Astrocyte of the hippocampus (primary cell): ENCODE results near the gene TRMT2A.

Experiments used
- DNase-seq: peaks from one replicate; pipeline ENCODE4 v3.0.0; 2011; ENCODE audit warnings: low read depth, low spot score

The TRMT2A gene

DNA sequence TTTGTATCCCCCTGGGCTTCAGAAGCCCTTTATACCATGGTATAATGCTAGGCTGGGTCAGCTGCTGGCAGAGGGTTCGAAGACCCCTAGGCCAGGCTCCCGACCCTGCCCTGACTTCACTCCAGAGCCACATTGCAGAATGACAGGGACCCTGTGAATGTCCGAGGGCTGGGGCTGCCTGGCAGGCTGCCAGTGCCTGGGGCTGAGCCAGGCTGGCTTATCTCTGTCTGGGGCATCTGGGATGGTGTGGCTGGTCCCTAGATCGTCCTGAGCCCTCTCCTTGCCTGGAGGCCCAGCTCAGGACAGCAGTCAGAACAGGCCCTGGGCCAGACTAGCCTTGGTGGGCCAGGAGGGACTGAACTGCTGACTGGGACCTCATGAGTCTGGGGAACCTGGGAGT, 18.2 kb upstream of the TRMT2A start:
- no peak for DNase-seq

DNA sequence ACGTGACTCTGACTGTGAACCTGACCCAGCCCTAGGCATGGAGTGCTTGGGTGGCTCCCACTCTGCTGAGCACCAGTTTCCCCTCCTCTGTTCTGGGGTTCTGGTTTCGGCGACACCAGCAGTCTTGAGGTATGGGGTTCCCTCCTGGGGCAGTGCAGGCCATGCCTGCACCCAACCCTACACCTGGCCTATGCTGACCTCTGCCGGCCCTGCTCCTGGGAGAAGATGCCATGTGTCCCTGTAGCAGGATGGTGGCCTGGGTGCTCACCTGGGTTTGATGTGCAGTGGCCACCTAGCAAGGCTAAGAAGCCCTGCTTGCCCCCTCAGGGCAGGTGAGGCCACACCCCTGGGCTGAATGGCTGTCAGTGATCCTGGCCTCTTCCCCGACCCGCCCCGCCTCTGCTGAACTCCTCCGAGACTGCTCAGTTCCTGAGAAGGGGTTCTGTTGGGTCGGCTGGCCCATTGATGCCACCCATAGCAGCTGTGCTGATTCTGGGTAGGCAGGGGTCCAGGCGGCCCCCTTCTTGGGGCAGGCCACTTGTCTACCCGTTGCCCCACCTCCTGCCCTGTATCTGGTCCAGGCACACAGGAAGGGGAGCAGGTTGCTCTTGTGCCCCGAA, 17.0 kb upstream of the TRMT2A start:
- DNase-seq, result no peak

DNA sequence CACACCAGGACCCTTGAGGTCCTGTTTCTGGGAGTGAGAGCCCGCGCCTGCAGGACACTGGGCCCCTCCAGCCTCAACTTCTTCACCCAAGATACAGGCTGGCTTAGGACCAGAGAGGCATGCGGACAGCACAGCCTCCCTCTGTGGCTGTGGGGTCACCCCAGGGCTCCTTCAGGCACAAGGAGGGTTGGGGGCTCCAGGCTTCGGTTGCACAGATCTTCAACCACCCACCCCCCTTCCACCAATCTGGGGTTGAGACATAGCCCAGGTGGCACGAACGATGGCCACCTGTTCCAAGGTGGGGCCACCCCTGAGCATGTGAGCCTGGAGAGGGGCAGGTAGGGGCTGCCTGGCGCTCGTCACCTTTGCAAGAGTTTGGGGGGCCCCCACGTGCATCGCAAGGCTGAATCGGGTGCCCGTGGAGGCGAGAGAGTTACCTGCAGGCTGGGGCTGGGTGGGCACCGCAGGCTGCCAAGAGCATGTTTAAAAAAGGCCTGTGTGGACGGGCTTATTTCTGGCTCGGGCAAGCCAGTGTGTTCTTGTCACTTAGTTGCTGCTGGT, 15.7 kb upstream of the TRMT2A start:
- no peak for DNase-seq

DNA sequence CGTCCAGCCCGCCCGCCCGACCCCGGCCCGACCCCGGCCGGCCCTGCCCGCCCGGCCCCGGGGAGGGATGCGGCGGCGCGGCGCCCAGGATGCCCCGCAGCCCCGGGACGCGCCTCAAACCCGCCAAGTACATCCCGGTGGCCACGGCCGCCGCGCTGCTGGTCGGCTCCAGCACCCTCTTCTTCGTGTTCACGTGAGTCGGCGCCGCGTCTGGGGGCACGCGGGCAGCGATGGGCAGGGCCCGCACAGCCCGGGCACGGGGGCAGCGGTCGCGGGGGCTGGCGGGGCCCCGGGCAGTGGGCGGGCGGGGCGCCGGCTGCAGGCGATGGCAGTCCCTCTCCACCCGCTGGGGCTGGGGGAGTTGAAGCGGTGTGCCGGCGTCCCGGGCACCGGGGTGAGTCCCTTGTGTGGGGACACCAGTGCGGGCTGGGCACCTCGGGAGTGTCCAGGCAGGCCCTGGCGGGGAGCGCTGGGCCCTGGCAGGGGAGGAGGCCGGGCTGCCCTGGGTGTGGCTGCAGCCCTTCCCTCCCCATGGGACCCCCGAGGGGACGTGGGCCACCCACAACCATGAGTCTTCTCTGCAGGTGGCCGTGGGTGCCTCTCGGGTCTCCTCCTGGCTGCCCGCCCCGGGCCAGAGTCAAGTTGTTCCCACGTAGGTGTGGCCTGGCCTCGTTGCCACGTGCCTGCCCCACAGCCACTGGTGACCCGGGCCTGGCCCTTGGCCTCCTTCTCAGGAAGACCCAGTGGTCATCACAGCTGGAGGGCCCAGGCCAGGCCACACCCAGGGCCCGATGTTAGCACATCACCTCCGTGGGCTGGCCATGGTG, 15.0 kb upstream of the TRMT2A start:
- peak; percentile 66 for DNase-seq

DNA sequence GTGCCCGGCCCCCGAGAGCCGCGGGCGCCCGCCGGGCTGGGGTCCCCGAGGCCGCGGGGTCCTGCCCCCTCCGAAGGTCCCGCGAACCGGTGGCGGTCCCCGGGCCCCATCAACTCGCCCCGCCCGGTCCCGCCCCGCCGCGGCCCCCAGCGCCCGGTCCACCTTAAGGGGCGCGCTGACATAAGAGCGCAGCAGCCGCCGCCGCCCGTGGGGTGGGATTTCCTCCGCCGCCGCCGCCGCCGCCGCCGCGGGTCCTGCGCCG, 14.5 kb upstream of the TRMT2A start, which contains the start of gene ZDHHC8:
Gene ZDHHC8 (plus strand): TSS at position 208 of the 262 bp plus-strand sequence. CDS start 144 bp downstream, outside the sequence.
- no peak for DNase-seq

DNA sequence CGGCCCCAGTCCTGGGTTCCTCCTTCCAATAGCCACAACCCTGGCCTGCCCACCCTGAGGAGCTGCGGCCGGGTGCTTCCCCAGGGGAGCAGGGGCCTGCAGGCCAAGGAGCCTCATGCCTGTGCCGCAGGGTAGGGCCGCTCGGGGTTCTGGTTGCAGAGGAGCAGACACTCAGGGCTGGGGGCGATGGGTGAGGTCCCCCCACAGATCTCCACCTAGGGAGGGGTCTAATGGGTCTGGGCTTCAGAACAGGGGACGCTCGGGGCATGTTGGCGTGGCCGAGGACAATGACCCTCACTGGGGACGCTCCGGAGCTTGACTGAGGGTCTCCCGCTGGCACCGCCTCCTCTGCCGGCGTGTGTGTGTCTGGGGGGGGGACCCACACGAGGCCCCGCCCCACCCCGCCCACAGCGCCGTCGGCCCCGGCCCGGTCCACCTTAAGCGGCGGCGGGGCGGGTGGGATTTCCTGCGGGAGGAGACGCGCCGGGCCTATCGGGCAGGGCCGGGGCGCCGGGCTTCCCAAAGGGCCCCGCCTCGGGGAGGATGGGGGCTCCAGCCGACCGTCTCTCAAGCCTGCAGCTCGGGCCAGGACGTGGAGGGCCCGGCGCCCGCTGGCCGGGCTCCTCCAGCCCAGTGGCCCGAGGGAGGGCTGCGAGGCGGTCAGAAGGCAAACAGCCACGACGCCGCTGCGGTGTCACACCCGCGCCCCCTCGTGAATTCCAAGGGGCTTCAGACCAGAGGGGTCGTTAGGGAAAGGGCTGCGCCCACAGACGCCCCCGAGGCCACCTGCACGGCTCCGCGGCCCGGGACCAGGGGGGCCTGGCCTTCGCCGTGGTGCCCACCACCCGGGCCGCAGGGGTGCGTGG, 13.9 kb upstream of the TRMT2A start:
- peak; percentile 91 for DNase-seq

DNA sequence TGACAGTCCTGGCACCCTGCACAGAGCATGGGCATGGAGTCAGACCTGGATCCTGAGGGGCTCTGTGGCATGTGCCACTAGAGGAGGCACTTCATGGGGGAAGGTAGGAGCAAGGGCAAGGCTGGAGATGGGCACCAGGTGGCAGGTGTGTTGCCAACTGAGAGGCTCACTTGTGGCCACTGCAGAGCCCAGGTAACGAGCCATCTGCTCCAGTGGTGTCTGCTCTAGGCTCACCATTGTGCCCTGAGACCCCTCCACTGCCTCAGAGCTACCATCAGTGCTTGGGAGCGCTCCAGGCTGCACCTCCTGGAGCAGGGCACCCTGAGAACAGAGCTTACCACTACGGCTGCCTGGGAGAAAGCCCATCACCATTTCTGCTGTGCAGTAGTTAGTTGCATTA, 13.3 kb upstream of the TRMT2A start:
- DNase-seq, result no peak

DNA sequence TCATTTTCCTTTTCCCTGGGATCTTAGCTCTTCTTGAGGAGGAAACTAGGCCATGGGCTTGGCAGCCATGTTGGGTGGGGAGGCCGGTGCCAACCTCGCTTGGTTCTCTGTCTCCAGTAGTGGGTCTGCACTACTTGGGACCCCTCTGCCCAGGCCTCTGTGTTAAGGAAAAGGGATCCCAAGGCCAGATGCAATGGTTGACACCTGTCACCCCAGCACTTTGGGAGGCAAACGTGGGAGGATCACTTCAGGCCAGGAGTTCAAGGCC, 12.7 kb upstream of the TRMT2A start:
- DNase-seq, result no peak

DNA sequence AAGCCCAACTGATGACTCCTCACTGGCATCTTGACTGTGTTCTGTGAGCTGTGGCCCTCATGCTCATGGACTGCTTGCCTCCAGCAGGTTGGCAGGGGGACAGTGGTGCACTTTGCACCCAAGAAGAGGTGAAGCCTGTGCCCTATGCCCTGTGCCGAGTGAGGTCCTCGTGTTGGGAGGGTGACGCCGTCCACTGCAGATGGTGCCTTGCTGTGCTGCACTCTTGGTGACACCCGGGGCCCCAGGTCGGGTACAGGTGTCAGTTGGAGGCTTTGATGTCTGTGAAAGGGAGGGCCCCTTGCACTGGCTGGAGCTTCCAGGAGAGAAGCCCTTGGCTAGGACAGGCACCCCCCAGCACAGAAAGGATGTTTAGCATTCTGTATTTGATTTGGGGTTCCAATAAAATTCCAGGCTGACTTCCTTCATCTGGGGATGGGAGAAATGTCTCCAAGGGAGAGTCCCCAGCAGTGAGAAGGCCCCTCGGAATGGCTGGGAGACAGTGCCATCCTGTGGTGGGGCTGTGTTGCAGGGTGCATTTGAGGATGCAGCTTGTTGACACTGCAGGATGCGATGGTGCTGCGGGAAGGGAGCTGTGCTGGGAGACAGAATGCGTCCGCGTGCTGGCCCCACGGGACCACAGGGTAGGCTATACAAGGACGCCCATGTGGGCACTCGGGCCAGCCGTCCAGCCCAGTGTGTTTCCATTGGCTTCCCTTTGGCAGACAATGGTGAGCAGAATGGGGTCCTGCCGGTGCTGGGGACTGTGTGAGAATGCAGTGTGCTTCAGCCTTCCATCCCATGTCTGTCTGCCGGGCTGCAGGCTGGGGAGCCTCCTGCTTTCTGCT, 12.1 kb upstream of the TRMT2A start:
- peak; percentile 26 for DNase-seq

DNA sequence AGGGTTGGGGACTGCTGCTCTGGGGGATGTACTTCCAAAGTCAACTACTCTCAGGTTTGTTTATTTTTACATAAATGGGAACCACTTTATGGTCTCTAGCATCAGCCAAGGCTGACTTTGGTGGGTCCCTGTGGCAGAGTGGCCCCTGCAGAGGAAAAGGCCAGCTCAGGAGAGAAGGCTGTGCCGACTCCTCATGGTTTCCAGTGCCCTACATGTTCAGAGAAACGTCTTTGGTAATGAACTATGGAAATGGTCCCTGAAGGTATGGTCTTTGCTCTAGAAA, 11.5 kb upstream of the TRMT2A start:
- no peak for DNase-seq

DNA sequence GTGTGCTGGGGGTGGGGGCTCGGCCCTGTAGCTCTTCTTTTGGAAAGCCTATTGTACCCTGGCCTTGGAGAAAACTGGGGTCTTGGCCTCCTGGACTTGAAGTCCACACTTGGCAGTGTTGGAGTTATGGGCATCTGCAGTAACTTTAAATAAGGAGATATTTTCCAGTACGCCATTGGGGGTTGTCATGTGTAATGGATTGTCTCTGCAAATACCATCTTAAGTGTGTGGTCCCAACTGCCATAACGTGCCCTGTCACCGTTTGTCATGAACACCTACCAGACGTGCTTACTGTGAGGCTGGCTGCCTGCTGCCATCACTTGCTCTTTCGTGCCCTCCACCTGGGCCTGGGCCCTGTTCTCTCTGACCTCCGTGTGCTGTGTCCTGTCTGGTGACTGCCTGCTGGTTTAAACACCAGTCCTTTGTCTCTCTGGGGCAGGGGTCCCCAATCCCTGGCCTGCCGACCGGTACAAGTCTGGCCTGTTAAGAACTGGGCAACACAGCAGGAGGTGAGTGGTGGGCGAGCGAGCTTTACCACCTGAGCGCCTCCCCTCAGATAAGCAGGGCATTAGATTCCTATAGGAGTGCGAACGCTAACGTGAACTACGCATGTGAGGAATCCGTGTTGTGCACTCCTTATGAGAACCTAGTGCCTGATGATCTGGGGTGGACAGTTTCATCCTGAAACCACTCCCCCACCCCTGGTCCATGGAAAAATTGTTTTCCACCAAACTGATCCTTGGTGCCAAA, 11.0 kb upstream of the TRMT2A start:
- no peak for DNase-seq

DNA sequence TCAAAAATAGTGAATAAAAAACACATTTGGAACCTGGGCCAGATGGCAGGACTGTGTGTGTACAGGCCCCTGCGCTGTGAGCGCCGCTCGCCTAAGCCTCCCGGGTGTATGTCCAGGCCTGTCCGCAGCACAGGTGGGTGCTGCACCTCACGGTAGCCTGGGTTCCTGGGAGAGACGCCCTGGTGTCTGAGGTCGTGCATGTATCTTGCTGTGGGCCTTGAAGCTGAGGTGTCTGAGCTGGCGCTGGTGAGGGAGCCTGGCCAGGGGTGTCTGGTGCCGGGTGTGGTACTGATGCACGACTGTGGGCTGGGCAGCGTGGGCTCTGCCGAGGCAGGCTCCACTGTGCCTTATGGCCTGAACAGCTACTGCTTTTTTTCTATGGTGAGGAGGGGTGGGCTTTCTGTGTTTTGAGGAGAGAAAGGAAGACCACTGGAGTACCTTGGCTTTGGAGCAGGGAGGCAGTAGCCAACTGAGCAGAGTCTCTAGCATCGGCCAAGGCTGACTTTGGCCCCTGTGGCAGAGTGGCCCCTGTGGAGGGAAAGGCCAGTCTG, 10.4 kb upstream of the TRMT2A start:
- no peak for DNase-seq

DNA sequence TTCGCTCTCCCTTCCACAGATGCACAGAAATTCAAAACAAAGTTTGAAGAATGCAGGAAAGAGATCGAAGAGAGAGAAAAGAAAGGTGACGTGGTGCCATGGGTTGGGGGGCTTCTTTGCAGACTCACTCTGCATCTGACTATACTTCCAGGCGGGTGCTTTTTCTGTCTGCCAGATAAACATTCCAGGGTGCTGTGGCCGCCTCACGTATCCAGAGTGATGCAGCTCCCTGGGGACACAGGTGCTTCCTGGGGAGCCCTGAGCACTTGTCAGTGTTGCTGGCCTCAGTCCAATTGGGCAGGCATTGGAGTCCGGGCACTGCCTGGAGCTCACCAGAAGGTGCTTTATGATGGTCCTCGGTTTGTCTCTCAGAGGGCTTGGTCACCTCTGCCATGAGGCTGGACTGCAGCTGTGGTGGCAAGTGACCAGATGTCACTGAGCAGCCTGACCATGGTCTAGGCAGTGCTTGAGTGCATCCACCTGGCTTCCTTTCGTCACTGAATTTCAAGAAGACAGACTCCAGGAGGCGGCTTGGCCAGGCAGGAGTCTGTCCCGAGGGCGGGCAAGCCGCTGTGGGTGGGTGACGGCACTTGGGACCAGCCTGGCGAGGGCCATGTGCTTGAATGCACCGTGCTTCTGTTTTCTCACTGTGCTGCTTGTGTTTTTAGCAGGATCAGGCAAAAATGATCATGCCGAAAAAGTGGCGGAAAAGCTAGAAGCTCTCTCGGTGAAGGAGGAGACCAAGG, 9.4 kb upstream of the TRMT2A start:
- no peak for DNase-seq

DNA sequence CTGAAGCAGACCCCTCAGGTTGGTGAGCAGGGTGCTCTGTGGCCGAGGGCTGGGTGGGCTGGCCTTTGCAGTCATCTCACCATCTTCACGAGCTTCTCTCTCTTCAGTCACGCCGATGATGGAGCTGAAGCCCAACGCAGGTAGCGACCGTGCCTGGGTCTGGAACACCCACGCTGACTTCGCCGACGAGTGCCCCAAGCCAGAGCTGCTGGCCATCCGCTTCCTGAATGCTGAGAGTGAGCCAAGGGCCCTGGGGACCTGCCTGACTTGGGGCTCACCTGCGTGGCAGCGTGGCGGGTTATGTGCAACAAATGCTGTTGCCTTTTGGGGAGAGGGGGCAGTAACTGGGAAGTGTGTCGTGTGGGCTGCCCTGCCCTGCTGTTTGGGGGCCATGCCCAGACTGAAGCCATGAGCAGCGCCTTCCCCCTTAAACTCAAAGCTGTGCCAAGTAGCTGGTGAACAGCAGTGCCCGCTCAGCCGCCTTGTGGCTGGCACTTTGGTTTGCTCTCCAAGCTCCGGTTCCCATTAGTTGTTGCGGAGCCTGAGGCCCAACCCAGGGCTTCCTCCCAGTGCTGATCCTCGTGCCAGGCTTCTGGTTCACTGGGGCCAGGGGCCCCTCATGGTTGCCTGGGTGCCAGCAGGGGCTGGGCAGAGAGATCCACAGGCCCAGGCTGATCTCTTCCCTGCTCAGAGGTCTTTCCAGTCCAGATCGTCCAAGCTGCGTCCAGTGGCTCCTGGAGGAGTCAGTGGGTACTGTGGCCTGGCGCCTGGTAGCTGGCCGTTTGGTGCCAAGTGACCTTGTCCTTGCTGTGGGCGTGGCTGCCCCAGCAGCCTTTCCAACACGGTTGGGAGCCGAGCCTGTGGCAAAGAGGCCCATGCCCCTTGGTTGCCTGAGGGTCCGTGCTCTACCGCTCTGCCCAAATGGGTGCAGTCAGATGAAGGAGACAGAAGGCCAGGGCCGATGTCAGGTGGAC, 8.5 kb upstream of the TRMT2A start:
- DNase-seq, result no peak

DNA sequence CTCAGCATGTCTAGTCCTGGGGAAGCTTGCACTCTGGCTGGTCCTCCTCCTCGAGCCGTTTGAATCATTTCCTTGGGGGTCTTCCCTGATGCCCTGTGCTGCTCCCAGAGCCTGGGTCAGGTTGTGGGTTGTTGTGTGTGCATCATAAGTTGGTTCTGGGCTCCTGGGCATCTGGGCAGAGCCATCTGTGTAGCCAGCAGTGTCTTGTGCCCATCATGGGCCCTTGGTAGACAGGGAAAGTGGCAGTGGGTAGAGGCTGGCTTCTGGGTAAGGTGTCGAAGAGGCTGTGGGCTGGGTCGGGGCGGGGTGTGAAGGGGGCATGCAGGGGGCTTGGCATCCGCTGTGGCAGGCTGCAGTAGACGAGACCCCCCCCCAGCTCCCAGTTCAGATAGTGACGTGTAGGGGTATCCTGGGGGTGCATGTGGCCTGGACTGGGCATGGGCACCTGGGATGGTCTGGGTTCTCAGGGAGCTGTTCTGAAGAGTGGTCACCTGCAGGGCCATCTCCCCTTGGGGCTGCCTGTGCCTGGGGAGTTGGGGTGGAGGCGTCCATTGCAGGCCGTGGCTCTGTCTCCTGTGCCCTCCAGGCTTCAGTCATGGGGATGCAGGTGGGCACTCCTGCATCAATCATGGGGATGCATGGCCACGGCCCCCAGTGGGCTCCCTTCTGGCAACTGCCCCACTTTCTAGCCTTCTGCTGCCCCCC, 7.2 kb upstream of the TRMT2A start:
- no peak for DNase-seq

DNA sequence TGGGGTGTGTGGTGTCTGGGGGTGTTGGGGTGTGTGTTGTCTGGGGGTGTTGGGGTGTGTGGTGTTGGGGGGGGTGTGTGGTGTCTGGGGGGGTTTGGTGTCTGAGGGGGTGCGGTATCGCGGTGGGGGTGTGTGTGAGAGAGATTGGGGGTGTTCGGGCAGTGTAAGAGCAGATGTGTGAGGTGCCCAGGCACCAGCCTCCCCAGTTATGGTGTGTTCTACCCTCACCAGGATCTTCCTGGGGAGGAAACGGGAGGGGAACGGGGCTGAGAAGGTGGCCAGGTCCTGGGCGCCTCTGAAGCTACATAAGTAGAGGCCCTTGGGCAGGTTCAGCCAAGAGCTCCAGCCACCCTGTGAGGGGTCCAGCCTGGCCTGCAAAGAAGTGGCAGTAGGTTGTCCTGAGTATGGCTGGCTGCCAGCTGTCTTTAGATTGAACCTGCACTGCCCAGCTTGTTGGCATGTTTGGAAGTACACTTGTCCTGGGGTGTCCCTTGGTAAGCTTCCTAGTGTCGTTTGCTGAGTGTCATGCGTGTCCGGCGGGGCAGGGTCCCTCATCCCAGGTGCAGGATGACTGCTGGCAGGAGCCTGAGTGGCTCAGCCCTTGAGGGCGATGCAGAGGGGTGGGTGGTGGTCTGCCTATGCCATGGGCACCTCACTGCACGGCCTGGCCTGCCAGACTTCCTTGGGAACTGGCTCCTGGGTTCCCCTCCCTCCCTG, 6.5 kb upstream of the TRMT2A start:
- DNase-seq, result no peak

DNA sequence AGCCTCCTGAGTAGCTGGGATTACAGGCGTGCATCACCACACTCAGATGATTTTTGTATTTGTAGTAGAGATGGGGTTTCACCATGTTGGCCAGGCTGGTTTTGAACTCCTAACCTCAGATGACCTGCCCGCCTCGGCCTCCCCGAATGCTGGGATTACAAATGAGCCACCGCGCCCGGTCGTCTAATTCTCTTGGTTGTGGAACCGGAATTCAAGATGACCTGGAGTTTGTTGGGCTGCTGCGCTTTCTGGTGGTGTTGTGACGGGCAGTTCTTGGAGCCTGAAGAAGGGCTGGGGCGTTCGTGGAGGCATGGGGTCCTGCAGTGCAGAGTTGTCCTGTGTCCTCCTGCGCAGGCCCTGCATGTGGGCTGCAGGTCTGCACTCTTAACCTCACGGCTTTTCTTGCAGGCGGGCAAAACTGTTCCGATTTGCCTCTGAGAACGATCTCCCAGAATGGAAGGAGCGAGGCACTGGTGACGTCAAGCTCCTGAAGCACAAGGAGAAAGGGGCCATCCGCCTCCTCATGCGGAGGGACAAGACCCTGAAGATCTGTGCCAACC, 4.9 kb upstream of the TRMT2A start:
- DNase-seq, result no peak
